Heart left ventricle (tissue), 13 donors: ENCODE data around the gene SLC11A2.

Experiments
- CTCF ChIP-seq, 12 donors: fragments of 200-600 bp; sonication (generic) in 4 of 12; IDR thresholded peaks; one replicate each; pipeline versions ENCODE4 v1.5.0 to v1.8.0; 2018 to 2022; ENCODE audit warnings: antibody characterized with exemption in 12 of 12, mild to moderate bottlenecking in 5 of 12
- POLR2A ChIP-seq, 2 donors: fragments of 450-650 bp; IDR thresholded peaks; one replicate each; pipeline ENCODE4 v1.6.1; 2017; ENCODE audit warnings: antibody characterized with exemption in 2 of 2, mild to moderate bottlenecking in 2 of 2, moderate library complexity in 2 of 2
- donor health status: ischemic (EF 13 %, LVEDD 7.1; RV severe dilation, severe dysfunction).
- donor health status: DM: no; HTN: yes; CAD: no.
- donor health status: DM: no; HTN: no; CAD: no.
- donor health status: ischemic (EF 25% LVEDD 6.9; RV normal size, moderate dysfunction).
- donor health status: ischemic (EF 25% LVEDD 5.7; RV mildly dilated, moderate dysfunction).
- donor health status: ischemic (EF 35%, LVEDD 5.7; RV mildly dilated, moderate dysfunction).
- donor health status: nonischemic (EF 11% LVEDD 7.7; RV severe dilation, severe dysfunction).
- donor health status: DM: yes; HTN: yes; CAD: no.
- donor health status: PGD.
- donor health status: ischemic (EF 29% LVEDD 5.4; RV normal size, mild dysfunction).
- donor health status: nonischemic (EF 23%, LVEDD 6.1; RV moderate dilation, normal function).

GRCh38 chr12:50988051-50988450, 38.1 kb downstream of the SLC11A2 start:
- no peak for TF ChIP-seq CTCF (IDR thresholded peaks at IDR 0.05)
- TF ChIP-seq POLR2A (IDR thresholded peaks at IDR 0.05) = no peak
